ENCODE data around the gene SLC40A1.
"Not testable (repeated sequence)": the region's sequence is repeated elsewhere in the genome, so short reads cannot be mapped to it uniquely, and the experiment has no call there.

The SLC40A1 gene

GRCh38 chr2:189580658-189581353, at the start of gene SLC40A1:
TSS of gene SLC40A1 (minus strand) at chr2:189580786. CDS start at chr2:189580460, 326 bp downstream.
- peak; percentile 83 for DNase-seq (ENCODE audit: low spot score)

GRCh38 chr2:189629531-189630453, 49.2 kb upstream of the SLC40A1 start:
- DNase-seq (ENCODE audit: low spot score) = no peak

GRCh38 chr2:189628817-189629530, 48.4 kb upstream of the SLC40A1 start:
- no peak for DNase-seq (ENCODE audit: low spot score)

GRCh38 chr2:189627789-189628188, 47.2 kb upstream of the SLC40A1 start:
- no peak for DNase-seq (ENCODE audit: low spot score)

GRCh38 chr2:189625636-189626035, 45.0 kb upstream of the SLC40A1 start:
- no peak for DNase-seq (ENCODE audit: low spot score)

- DNase-seq (ENCODE audit: low spot score) = no peak
Measured at GRCh38 chr2:189624648-189625355, 44.2 kb upstream of the SLC40A1 start.

GRCh38 chr2:189623049-189623448, 42.5 kb upstream of the SLC40A1 start:
- no peak for DNase-seq (ENCODE audit: low spot score)

GRCh38 chr2:189621781-189622180, 41.2 kb upstream of the SLC40A1 start:
- no peak for DNase-seq (ENCODE audit: low spot score)

GRCh38 chr2:189618197-189618596, 37.6 kb upstream of the SLC40A1 start:
- DNase-seq (ENCODE audit: low spot score) = no peak

GRCh38 chr2:189614585-189614984, 34.0 kb upstream of the SLC40A1 start:
- DNase-seq (ENCODE audit: low spot score) = no peak

- no peak for DNase-seq (ENCODE audit: low spot score)
Measured at GRCh38 chr2:189613650-189614420, 33.2 kb upstream of the SLC40A1 start.

- peak; percentile 25 for DNase-seq (ENCODE audit: low spot score)
Measured at GRCh38 chr2:189613077-189613636, 32.6 kb upstream of the SLC40A1 start.

- DNase-seq (ENCODE audit: low spot score) = no peak
Measured at GRCh38 chr2:189610700-189611099, 30.1 kb upstream of the SLC40A1 start.

GRCh38 chr2:189609853-189610252, 29.3 kb upstream of the SLC40A1 start:
- DNase-seq (ENCODE audit: low spot score) = no peak

- peak; percentile 16 for DNase-seq (ENCODE audit: low spot score)
Measured at GRCh38 chr2:189609423-189609816, 28.8 kb upstream of the SLC40A1 start.

- peak; percentile 39 for DNase-seq (ENCODE audit: low spot score)
Measured at GRCh38 chr2:189608795-189609422, 28.3 kb upstream of the SLC40A1 start.

- no peak for DNase-seq (ENCODE audit: low spot score)
Measured at GRCh38 chr2:189608170-189608569, 27.6 kb upstream of the SLC40A1 start.

GRCh38 chr2:189602233-189602632, 21.6 kb upstream of the SLC40A1 start:
- no peak for DNase-seq (ENCODE audit: low spot score)

- not testable (repeated sequence) for DNase-seq (ENCODE audit: low spot score)
Measured at GRCh38 chr2:189601652-189602051, 21.1 kb upstream of the SLC40A1 start.

GRCh38 chr2:189601043-189601442, 20.5 kb upstream of the SLC40A1 start:
- DNase-seq (ENCODE audit: low spot score) = no peak

Data from GM03348 (cell line).